OCI-LY1 (cell line): ENCODE measurements around the gene RAET1G.
"Not testable (repeated sequence)": the region's sequence is repeated elsewhere in the genome, so short reads cannot be mapped to it uniquely, and the experiment has no call there.

ENCODE experiments used
- H2AFZ ChIP-seq: fragments of 200-600 bp; sonication (generic), shearing (Covaris generic); 2 replicates; pipeline ENCODE4 v1.6.0; 2014; ENCODE audit warnings: antibody characterized with exemption, mild to moderate bottlenecking, low read length
- H3F3A ChIP-seq: fragments of 200-600 bp; sonication (generic), shearing (Covaris generic); 2 replicates; pipeline ENCODE4 v1.6.0; 2014; ENCODE audit warnings: mild to moderate bottlenecking, antibody characterized with exemption, low read length, moderate library complexity; ENCODE audit not compliant: insufficient read depth
- H3K27ac ChIP-seq: fragments of 200-600 bp; sonication (generic); 2 replicates; pipeline ENCODE4 v1.5.1; 2014; ENCODE audit warnings: low read length, mixed run types, mild to moderate bottlenecking, low read depth; ENCODE audit not compliant: poor library complexity, severe bottlenecking
- H3K27me3 ChIP-seq: fragments of 200-600 bp; sonication (generic); 2 replicates; pipeline ENCODE4 v1.6.0; 2014; ENCODE audit warnings: antibody characterized with exemption, mild to moderate bottlenecking, low read length, moderate library complexity; ENCODE audit not compliant: insufficient read depth
- H3K36me3 ChIP-seq: fragments of 200-600 bp; sonication (generic); 2 replicates; pipeline ENCODE4 v1.6.1; 2014; ENCODE audit warnings: mild to moderate bottlenecking, antibody characterized with exemption, low read length, moderate library complexity, mixed read lengths; ENCODE audit not compliant: insufficient read depth
- H3K4me1 ChIP-seq: fragments of 200-600 bp; sonication (generic); 2 replicates; pipeline ENCODE4 v1.5.1; 2014; ENCODE audit warnings: mild to moderate bottlenecking, low read length, moderate library complexity; ENCODE audit not compliant: insufficient read depth, severe bottlenecking
- H3K4me2 ChIP-seq: fragments of 200-600 bp; sonication (generic), shearing (Covaris generic); 2 replicates; pipeline ENCODE4 v1.6.1; 2014; ENCODE audit warnings: low read length
- H3K4me3 ChIP-seq: fragments of 200-600 bp; sonication (generic); 2 replicates; pipeline ENCODE4 v1.5.1; 2014; ENCODE audit warnings: low read length, low read depth, mild to moderate bottlenecking, mixed read lengths; ENCODE audit not compliant: poor library complexity, severe bottlenecking
- H3K79me2 ChIP-seq: fragments of 200-600 bp; shearing (Covaris generic); 2 replicates; pipeline ENCODE4 v1.6.1; 2016; ENCODE audit warnings: mixed run types, low read length, mixed read lengths; ENCODE audit not compliant: insufficient read depth
- H3K9ac ChIP-seq: fragments of 200-600 bp; sonication (generic), shearing (Covaris generic); 2 replicates; pipeline ENCODE4 v1.6.1; 2014; ENCODE audit warnings: mild to moderate bottlenecking, low read length, mixed read lengths
- H3K9me2 ChIP-seq: fragments of 200-600 bp; sonication (generic), shearing (Covaris generic); 2 replicates; pipeline ENCODE4 v1.6.1; 2014; ENCODE audit warnings: low read depth, mild to moderate bottlenecking, low read length, mixed read lengths
- H3K9me3 ChIP-seq: fragments of 200-600 bp; shearing (Covaris generic); 2 replicates; pipeline ENCODE4 v1.6.1; 2014; ENCODE audit warnings: low read length, mixed read lengths
- H4K20me1 ChIP-seq: fragments of 200-600 bp; sonication (generic), shearing (Covaris generic); 2 replicates; pipeline ENCODE4 v1.6.0; 2016; ENCODE audit warnings: mild to moderate bottlenecking, low read length; ENCODE audit not compliant: insufficient read depth
- EZH2 ChIP-seq: fragments of 200-600 bp; sonication (generic), shearing (Covaris generic); IDR thresholded peaks from 2 replicates; pipeline ENCODE4 v1.8.0; 2017; ENCODE audit warnings: borderline replicate concordance, mixed run types, mild to moderate bottlenecking, antibody characterized with exemption, low read length, moderate library complexity, mixed read lengths
- TF ChIP-seq, protein P1 (sequence below): fragments of 200-600 bp; sonication (generic), shearing (Covaris generic); IDR thresholded peaks from 2 replicates; pipeline ENCODE4 v1.5.1; 2017; ENCODE audit warnings: mild to moderate bottlenecking, antibody characterized with exemption, low read length, moderate library complexity, mixed read lengths

The RAET1G gene

DNA sequence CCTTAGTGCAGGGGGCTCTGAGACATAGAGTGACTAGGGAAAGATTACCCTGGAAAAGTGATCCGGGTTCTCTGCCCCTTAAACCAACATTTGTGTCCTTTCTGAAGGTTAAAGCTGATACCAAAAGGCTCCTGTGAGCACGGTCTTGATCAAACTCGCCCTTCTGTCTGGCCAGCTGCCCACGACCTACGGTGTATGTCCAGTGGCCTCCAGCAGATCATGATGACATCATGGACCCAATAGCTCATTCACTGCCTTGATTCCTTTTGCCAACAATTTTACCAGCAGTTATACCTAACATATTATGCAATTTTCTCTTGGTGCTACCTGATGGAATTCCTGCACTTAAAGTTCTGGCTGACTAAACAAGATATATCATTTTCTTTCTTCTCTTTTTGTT lies 25.7 kb upstream of the RAET1G start:
- no peaks in the 10 kb centered on the region for H3K4me1 ChIP-seq
- H3K4me3 ChIP-seq = no peak overlapping the region
- H3K36me3 ChIP-seq = no peaks in the 10 kb centered on the region
- no peaks in the 10 kb centered on the region for H3F3A ChIP-seq
- TF ChIP-seq, protein P1, sequence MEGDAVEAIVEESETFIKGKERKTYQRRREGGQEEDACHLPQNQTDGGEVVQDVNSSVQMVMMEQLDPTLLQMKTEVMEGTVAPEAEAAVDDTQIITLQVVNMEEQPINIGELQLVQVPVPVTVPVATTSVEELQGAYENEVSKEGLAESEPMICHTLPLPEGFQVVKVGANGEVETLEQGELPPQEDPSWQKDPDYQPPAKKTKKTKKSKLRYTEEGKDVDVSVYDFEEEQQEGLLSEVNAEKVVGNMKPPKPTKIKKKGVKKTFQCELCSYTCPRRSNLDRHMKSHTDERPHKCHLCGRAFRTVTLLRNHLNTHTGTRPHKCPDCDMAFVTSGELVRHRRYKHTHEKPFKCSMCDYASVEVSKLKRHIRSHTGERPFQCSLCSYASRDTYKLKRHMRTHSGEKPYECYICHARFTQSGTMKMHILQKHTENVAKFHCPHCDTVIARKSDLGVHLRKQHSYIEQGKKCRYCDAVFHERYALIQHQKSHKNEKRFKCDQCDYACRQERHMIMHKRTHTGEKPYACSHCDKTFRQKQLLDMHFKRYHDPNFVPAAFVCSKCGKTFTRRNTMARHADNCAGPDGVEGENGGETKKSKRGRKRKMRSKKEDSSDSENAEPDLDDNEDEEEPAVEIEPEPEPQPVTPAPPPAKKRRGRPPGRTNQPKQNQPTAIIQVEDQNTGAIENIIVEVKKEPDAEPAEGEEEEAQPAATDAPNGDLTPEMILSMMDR = no peak
- TF ChIP-seq EZH2 = no peak
- H3K4me2 ChIP-seq = no peak overlapping the region
- H3K9ac ChIP-seq = no peak overlapping the region
- H2AFZ ChIP-seq = no peak overlapping the region
- no peaks in the 10 kb centered on the region for H4K20me1 ChIP-seq
- no peaks in the 10 kb centered on the region for H3K9me2 ChIP-seq
- no peaks in the 10 kb centered on the region for H3K79me2 ChIP-seq
- H3K9me3 ChIP-seq = no peaks in the 10 kb centered on the region
- H3K27me3 ChIP-seq = no peaks in the 10 kb centered on the region
- no peak overlapping the region for H3K27ac ChIP-seq

DNA sequence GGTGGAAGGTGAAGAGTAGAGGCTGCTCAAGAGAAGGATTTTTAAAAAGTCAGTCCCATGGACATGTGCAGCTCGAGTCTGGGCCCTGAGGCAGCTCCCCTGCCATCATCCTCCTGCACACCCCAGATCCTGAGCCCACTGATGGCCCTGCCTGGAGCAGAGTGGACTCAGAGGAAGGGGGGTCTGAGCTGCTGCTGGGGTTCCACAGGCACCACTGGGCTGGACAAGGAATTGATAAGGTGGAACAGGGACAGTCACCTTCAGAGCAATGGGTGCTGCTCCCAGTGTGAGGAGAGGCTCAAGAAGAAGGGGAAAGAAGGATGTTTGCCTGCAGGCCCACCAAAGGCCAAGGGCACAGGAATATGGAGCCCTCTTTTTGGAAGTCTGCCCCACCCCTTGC lies 25.1 kb upstream of the RAET1G start:
- H3K4me3 ChIP-seq = no peak overlapping the region
- H3K36me3 ChIP-seq = no peaks in the 10 kb centered on the region
- no peaks in the 10 kb centered on the region for H3K27me3 ChIP-seq
- no peak overlapping the region for H2AFZ ChIP-seq
- no peaks in the 10 kb centered on the region for H3K79me2 ChIP-seq
- H3K9me3 ChIP-seq = no peaks in the 10 kb centered on the region
- no peak overlapping the region for H3K4me2 ChIP-seq
- no peaks in the 10 kb centered on the region for H3K9me2 ChIP-seq
- no peak overlapping the region for H3K9ac ChIP-seq
- no peaks in the 10 kb centered on the region for H3K4me1 ChIP-seq
- no peaks in the 10 kb centered on the region for H4K20me1 ChIP-seq
- no peak overlapping the region for H3K27ac ChIP-seq
- TF ChIP-seq, protein P1 = no peak
- TF ChIP-seq EZH2 = no peak
- H3F3A ChIP-seq = no peaks in the 10 kb centered on the region

DNA sequence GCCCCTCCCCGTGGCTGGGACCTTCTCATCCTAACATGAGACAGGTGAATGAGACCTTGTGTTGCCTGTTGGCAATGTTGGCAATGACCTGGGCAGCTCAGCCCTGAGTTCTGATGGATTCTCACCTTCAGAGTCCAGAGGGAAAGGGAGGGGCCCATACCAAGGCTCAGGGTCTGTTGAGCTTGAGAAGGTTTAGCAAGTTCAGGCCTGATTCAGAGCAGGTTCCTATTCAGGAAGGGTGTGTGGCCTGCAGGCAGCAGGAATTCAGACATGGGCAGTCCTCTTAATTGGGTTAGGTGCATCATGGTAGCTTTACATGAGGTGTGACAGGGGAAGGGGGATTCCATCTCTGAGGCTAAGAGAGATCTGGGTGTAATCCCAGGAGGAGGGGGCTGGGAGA lies 24.6 kb upstream of the RAET1G start:
- H3K27ac ChIP-seq, H3K4me2 ChIP-seq, H3F3A ChIP-seq, H3K36me3 ChIP-seq, H2AFZ ChIP-seq, H3K27me3 ChIP-seq, H3K4me1 ChIP-seq, H3K9me3 ChIP-seq, H3K9me2 ChIP-seq, H3K4me3 ChIP-seq, H3K9ac ChIP-seq, H4K20me1 ChIP-seq, H3K79me2 ChIP-seq: not testable (repeated sequence)

DNA sequence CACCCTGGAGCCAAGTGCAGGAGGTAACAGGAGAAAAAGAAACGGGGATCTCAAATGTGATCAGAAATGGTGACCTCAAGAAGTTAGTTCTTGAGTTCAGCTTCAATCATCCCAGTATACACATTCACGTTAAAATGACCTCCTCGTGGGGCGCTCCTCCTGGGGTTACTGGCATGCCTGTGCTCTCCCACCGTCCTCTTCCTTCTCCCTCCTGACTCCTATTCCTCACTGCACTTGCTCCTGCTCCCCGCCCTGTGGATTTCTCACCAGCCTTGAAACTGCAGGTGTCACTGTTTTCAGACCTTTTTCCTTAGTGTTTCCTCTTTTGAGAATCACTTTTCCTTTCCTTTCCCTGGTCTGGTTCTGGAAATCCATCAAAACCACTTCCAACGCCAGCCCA lies 23.7 kb upstream of the RAET1G start:
- not testable (repeated sequence) for H4K20me1 ChIP-seq, H3K9ac ChIP-seq, H3K9me3 ChIP-seq, H3K27me3 ChIP-seq, H3K9me2 ChIP-seq, H3F3A ChIP-seq, H3K4me2 ChIP-seq, H3K36me3 ChIP-seq, H2AFZ ChIP-seq, H3K4me3 ChIP-seq, H3K79me2 ChIP-seq, H3K27ac ChIP-seq, H3K4me1 ChIP-seq

DNA sequence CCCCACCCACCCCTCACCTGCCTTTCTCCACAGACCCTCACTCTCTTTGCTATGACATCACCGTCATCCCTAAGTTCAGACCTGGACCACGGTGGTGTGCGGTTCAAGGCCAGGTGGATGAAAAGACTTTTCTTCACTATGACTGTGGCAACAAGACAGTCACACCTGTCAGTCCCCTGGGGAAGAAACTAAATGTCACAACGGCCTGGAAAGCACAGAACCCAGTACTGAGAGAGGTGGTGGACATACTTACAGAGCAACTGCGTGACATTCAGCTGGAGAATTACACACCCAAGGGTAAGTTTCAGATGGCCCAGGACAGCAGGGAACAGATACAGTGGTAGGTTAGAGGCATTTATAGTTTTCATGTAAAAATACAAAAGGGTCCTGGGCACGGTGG lies 22.4 kb upstream of the RAET1G start:
- H3K79me2 ChIP-seq, H3K4me2 ChIP-seq, H3K9me3 ChIP-seq, H4K20me1 ChIP-seq, H3K27ac ChIP-seq, H3K4me1 ChIP-seq, H3K4me3 ChIP-seq, H2AFZ ChIP-seq, H3K27me3 ChIP-seq, H3K36me3 ChIP-seq, H3F3A ChIP-seq, H3K9me2 ChIP-seq, H3K9ac ChIP-seq: not testable (repeated sequence)

DNA sequence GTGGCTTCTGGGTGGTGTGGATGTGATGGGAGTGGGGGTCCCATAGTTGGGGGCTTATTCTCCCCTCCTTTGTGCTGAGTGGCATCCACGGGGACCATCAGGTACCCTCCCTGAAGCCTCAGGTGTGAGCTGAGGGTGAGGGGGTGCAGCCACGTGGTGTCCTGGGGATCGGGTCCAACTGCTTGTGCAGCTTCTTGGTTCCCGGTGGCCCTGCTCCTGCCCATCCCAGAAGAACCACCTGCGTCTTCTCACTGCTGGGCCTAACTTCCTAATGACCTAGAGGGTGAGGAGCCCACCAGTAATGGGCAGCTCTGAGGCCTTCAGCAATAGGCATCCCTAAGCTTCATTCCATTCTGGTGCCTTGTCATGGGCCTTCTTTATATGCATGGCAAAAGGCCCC lies 20.4 kb upstream of the RAET1G start:
- H3K27ac ChIP-seq = not testable (repeated sequence)

More for the DNA sequence above, 20.4 kb upstream of the RAET1G start:
- H3K4me3 ChIP-seq, H3F3A ChIP-seq, H3K79me2 ChIP-seq, H3K9me3 ChIP-seq, H3K4me2 ChIP-seq, H3K27me3 ChIP-seq, H3K9me2 ChIP-seq, H3K36me3 ChIP-seq, H4K20me1 ChIP-seq, H2AFZ ChIP-seq, H3K9ac ChIP-seq: not testable (repeated sequence)
- peaks cover 16% of the 10 kb centered on the region for H3K4me1 ChIP-seq
